Natural killer cell (primary cell): ENCODE results near the gene FAF1. TPM values are rescaled to one million over a fixed set of nuclear protein-coding genes. Genes with fewer than 3 reads are reported as not detected.

Source experiments
- ATAC-seq, 3 donors: fragments of 150-1000 bp in 2 of 3; fragments of 200-7000 bp in 1 of 3; cut with Tn5 transposase; 1 replicate in 1 of 3; 2 replicates in 2 of 3; pipeline ENCODE4 v1.10.0; 2021; ENCODE audit warnings: mild to moderate bottlenecking in 2 of 3, moderate library complexity in 2 of 3
- DNase-seq, 2 donors: peaks; one replicate each; pipeline versions ENCODE4 v3.0.0 to v3.0.0-alpha.2; 2013 to 2021; ENCODE audit warnings: mixed read lengths in 1 of 2
- H3K27ac ChIP-seq: one replicate; pipeline ENCODE4 v1.5.1; 2013; ENCODE audit warnings: mild to moderate bottlenecking, low read length
- H3K27me3 ChIP-seq: one replicate; pipeline ENCODE4 v1.6.1; 2013; ENCODE audit warnings: low read length; ENCODE audit not compliant: control insufficient read depth, insufficient read depth
- H3K36me3 ChIP-seq: one replicate; pipeline ENCODE4 v1.6.1; 2013; ENCODE audit warnings: low read length; ENCODE audit not compliant: control insufficient read depth, insufficient read depth
- H3K4me1 ChIP-seq: one replicate; pipeline ENCODE4 v1.6.1; 2013; ENCODE audit warnings: low read length; ENCODE audit not compliant: control insufficient read depth, insufficient read depth
- H3K4me3 ChIP-seq: one replicate; pipeline ENCODE4 v1.5.1; 2013; ENCODE audit warnings: low read length
- H3K9me3 ChIP-seq: one replicate; pipeline ENCODE4 v1.6.1; 2013; ENCODE audit warnings: low read length; ENCODE audit not compliant: control insufficient read depth, insufficient read depth
- H3K27ac Mint-ChIP-seq, 2 donors: one replicate each; pipeline ENCODE4 v1.8.0; 2022; ENCODE audit warnings: mild to moderate bottlenecking in 2 of 2, mixed read lengths in 2 of 2, moderate library complexity in 1 of 2
- H3K27me3 Mint-ChIP-seq, 2 donors: one replicate each; pipeline ENCODE4 v1.8.0; 2022; ENCODE audit warnings: low read depth in 2 of 2, mixed read lengths in 2 of 2
- H3K36me3 Mint-ChIP-seq: one replicate; pipeline ENCODE4 v1.8.0; 2022; ENCODE audit warnings: mixed read lengths
- H3K4me1 Mint-ChIP-seq, 2 donors: one replicate each; pipeline ENCODE4 v1.8.0; 2022; ENCODE audit warnings: mixed read lengths in 2 of 2
- H3K4me3 Mint-ChIP-seq: one replicate; pipeline ENCODE4 v1.8.0; 2022; ENCODE audit warnings: mild to moderate bottlenecking, moderate library complexity, mixed read lengths
- H3K9me3 Mint-ChIP-seq, 2 donors: one replicate each; pipeline ENCODE4 v1.8.0; 2022; ENCODE audit warnings: mixed read lengths in 2 of 2
- CTCF ChIP-seq: fragments of 200-600 bp; IDR thresholded peaks from one replicate; pipeline ENCODE4 v1.8.0; 2022; ENCODE audit warnings: antibody characterized with exemption
- WGBS: methylation state at CpG from one replicate; pipeline ENCODE4 v1.1.7; 2013; ENCODE audit warnings: missing lambda C conversion rate; ENCODE audit not compliant: insufficient coverage; 5-methylcytosine and 5-hydroxymethylcytosine counted together
- intact Hi-C: fragments of 100-400 bp; cut with micrococcal nuclease; formaldehyde crosslinking; loops from one replicate; pipeline ENCODE4 v1.14.2; 2022
- total RNA-seq, 4 donors: library from RNA; stranded (reverse); fragments of 120-200 nt in 1 of 4; gene quantifications; one replicate each; pipeline versions ENCODE4 v1.2.3 to v1.2.4, GENCODE V29; 2013 to 2022

Gene FAF1
- total RNA-seq, 3 donors from 2014 or later (not counting 1 experiment from before 2014, with no cell fraction given), result 56.8 to 59.7 (median 57.2) TPM

- H3K36me3 Mint-ChIP-seq, result peaks cover 7% of the 10 kb centered on the region
- H3K4me1 Mint-ChIP-seq, result peaks cover 6 to 7% of the 10 kb centered on the region in 2 donors
- no peaks in the 10 kb centered on the region for H3K4me1 ChIP-seq
- ATAC-seq (no peak), DNase-seq (no peak)
- no peak overlapping the region for H3K4me3 ChIP-seq
- H3K27ac ChIP-seq, result no peak overlapping the region
- H3K9me3 Mint-ChIP-seq, result no peaks in the 10 kb centered on the region
- H3K27me3 ChIP-seq, result no peaks in the 10 kb centered on the region
- H3K9me3 ChIP-seq, result no peaks in the 10 kb centered on the region
- TF ChIP-seq CTCF, result no peak
- H3K27ac Mint-ChIP-seq, result no peak overlapping the region
- peaks cover 13% of the 10 kb centered on the region for H3K36me3 ChIP-seq
- no peak overlapping the region for H3K4me3 Mint-ChIP-seq
- intact Hi-C loops, result no loop called here
- no peaks in the 10 kb centered on the region for H3K27me3 Mint-ChIP-seq
- 100% methylated on average over 6 of the region's 6 CpGs for WGBS
Observed at GRCh38 chr1:50441183-50441582, 518.9 kb downstream of the FAF1 start.

DNA sequence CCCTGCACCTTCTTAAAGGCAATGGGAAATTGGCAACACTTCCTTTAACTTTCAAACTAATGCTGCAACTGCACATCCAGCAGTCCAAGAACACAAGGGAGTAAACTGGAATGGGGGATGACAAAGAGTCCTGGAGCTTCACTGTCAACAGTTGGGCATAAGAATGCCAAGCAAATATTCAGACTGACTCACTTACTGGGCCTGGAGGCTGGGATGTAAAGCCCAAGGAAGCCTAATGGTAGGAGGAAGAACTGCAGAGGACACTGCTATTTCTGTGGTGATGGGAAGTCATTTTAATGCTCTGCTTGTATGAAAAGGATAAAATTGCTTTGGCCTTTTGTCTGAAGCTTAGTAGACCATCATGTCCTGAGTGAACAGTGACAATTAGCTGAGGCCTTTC is 521.1 kb downstream of the FAF1 start:
- Histone ChIP-seq H3K27ac (no peak overlapping the region), H3K4me1 (no peaks in the 10 kb centered on the region), H3K4me3 (no peak overlapping the region), H3K9me3 (no peaks in the 10 kb centered on the region), H3K27me3 (no peaks in the 10 kb centered on the region), H3K36me3 (peaks cover 13% of the 10 kb centered on the region)
- no peak for DNase-seq
- intact Hi-C loops, result no loop called here
- no peaks in the 10 kb centered on the region for H3K27me3 Mint-ChIP-seq
- no peak for TF ChIP-seq CTCF
- peaks cover 7% of the 10 kb centered on the region for H3K36me3 Mint-ChIP-seq
- peaks cover 12% of the 10 kb centered on the region in 2 donors for H3K4me1 Mint-ChIP-seq
- no peak for ATAC-seq
- no peak overlapping the region for H3K4me3 Mint-ChIP-seq
- H3K9me3 Mint-ChIP-seq, result no peaks in the 10 kb centered on the region
- H3K27ac Mint-ChIP-seq, result no peak overlapping the region

GRCh38 chr1:50436489-50436888 is 523.6 kb downstream of the FAF1 start:
- H3K27ac ChIP-seq, result no peak overlapping the region
- peaks cover 8% of the 10 kb centered on the region for H3K27me3 ChIP-seq
- no peak overlapping the region for H3K4me3 ChIP-seq
- no peaks in the 10 kb centered on the region for H3K9me3 ChIP-seq
- intact Hi-C loops, result no loop called here
- H3K27me3 Mint-ChIP-seq, result peaks cover 12 to 15% of the 10 kb centered on the region in 2 donors
- WGBS, result 88% methylated on average over 4 of the region's 6 CpGs
- no peak overlapping the region for H3K4me3 Mint-ChIP-seq
- H3K4me1 ChIP-seq, result no peaks in the 10 kb centered on the region
- peaks cover 7% of the 10 kb centered on the region for H3K36me3 Mint-ChIP-seq
- peaks cover 12% of the 10 kb centered on the region in 2 donors for H3K4me1 Mint-ChIP-seq
- H3K27ac Mint-ChIP-seq, result peak overlapping the region in 1 of 2 donors; percentile 21
- ATAC-seq (no peak), DNase-seq (no peak)
- no peaks in the 10 kb centered on the region for H3K9me3 Mint-ChIP-seq
- no peak for TF ChIP-seq CTCF
- peaks cover 13% of the 10 kb centered on the region for H3K36me3 ChIP-seq

GRCh38 chr1:50430010-50430405 is 530.1 kb downstream of the FAF1 start:
- no peak for TF ChIP-seq CTCF
- peaks cover 65% of the 10 kb centered on the region for H3K27me3 ChIP-seq
- WGBS, result 0% methylated on average over 1 of the region's 5 CpGs
- Mint-ChIP-seq H3K9me3 (no peaks in the 10 kb centered on the region), H3K4me1 (peaks cover 13 to 22% of the 10 kb centered on the region in 2 donors), H3K4me3 (no peak overlapping the region), H3K27ac (no peak overlapping the region), H3K36me3 (no peaks in the 10 kb centered on the region), H3K27me3 (peaks cover 62 to 72% of the 10 kb centered on the region in 2 donors)
- H3K4me3 ChIP-seq, result no peak overlapping the region
- H3K9me3 ChIP-seq, result no peaks in the 10 kb centered on the region
- peaks cover 30% of the 10 kb centered on the region for H3K4me1 ChIP-seq
- no peak overlapping the region for H3K27ac ChIP-seq
- DNase-seq (no peak), ATAC-seq (no peak)
- intact Hi-C loops, result no loop called here
- H3K36me3 ChIP-seq, result no peaks in the 10 kb centered on the region
